Peyer's patch (tissue), 4 donors: ENCODE results near the gene DPEP1.

Experiments used
- CTCF ChIP-seq, 6 experiments: fragments of 450-650 bp in 4 of 6; fragments of 200-600 bp in 2 of 6; sonication (generic) in 1 of 6; IDR thresholded peaks; one replicate each; pipeline ENCODE4 v1.5.1; 2017 to 2019; ENCODE audit warnings: antibody characterized with exemption in 6 of 6, mild to moderate bottlenecking in 3 of 6, moderate library complexity in 1 of 6
- POLR2A ChIP-seq, 2 donors: fragments of 450-650 bp; IDR thresholded peaks; one replicate each; pipeline ENCODE4 v1.5.1; 2017; ENCODE audit warnings: antibody characterized with exemption in 2 of 2, mild to moderate bottlenecking in 2 of 2, moderate library complexity in 2 of 2

- TF ChIP-seq POLR2A (IDR thresholded peaks at IDR 0.05): no peak
- TF ChIP-seq CTCF (IDR thresholded peaks at IDR 0.05): no peak
Observed at GRCh38 chr16:89669755-89670154, 56.3 kb downstream of the DPEP1 start.
